HG03196 (cell line): ENCODE data around the gene CCDC127.
"Not testable (repeated sequence)": the region's sequence is repeated elsewhere in the genome, so short reads cannot be mapped to it uniquely, and the experiment has no call there.

Experiments used
- ATAC-seq: cut with Tn5 transposase; IDR thresholded peaks from one replicate; pipeline ENCODE4 v1.9.1; 2021; ENCODE audit not compliant: unreplicated experiment

CCDC127 gene

DNA sequence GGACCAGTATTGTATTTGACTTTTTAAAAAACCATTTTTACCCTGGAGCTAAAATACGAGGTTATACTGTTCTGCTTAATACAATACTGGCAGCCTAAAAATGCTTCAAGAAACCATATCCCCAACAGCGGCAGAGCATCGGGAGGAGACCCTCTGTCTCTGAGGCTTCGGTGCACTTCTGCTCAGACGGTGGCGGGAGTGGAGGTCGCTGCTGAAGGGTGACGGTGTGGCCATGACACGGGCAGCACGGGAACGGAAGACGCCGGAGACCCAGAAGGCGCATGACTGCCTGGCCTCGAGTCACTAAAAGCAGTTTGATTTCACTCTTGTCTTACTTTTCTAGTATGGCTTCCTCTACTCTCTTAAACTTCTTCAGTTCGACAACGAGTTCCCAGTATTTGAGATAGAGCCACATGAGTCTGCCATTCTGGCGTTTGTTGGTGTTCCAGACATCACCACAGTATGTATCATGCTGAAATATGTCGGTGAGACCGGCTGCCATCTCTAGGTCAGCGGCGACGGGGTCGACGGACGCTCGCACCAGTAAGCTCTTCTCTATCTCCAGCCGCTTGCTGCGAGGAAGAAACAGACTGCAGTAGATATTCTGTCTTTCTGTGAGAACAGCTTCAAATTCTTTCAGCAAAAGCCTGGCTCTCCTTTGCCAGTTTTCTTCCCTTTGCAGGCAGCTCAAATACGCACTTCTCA lies 12.8 kb downstream of the CCDC127 start:
- ATAC-seq, result no peak

DNA sequence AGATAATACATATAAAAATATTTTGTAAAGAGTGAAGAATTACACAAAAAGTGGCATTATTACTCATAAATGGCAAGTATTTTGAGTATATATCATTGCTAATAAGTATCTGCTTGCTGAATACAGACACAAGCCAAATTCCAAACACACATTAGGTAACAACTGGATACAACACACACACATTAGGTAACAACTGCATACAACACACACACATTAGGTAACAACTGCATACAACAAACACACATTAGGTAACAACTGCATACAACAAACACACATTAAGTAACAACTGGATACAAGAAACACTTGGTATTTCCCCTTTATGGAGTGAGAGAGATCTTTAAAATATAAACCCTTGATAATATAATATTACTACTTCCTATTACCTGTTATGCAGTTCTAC lies 13.5 kb downstream of the CCDC127 start:
- no peak for ATAC-seq

- no peak for ATAC-seq
These were observed 14.0 kb downstream of the CCDC127 start for GRCh38 chr5:204001-204400.

DNA sequence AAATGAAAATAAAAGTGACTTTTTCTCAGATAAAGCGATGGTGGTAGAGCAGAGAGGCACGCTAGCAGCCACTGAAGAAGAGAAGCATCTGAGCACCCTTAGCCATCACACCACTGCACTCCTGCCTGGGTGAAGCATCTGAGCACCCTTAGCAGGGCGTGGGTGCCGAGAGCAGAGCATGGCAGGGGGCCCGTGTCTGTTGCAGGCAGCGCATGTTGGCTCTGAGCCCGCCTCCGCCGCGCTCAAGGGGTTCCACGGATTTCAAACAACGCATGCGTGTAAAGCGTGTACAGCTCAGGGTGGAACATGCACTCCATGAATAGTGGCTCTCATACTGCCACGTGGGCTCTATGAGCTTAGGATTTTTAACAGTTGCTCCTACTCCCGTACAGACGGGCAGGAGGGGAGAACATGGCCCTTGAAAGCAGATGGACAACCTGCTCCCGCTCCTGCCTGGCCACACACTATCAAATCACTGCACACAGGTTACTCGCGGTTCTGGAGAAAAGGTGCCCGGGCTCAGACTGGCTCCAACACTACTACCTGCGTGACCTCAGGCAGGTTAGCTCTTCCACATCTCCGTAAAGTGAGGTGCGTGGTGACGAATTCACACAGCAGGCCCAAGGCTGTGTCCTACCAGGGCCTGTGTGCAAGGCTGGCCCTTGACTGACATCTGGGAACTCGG lies 14.6 kb downstream of the CCDC127 start:
- ATAC-seq, result no peak

GRCh38 chr5:201672-202071 lies 16.3 kb downstream of the CCDC127 start:
- no peak for ATAC-seq

- no peak for ATAC-seq
These were observed 17.0 kb downstream of the CCDC127 start for GRCh38 chr5:200985-201384.

DNA sequence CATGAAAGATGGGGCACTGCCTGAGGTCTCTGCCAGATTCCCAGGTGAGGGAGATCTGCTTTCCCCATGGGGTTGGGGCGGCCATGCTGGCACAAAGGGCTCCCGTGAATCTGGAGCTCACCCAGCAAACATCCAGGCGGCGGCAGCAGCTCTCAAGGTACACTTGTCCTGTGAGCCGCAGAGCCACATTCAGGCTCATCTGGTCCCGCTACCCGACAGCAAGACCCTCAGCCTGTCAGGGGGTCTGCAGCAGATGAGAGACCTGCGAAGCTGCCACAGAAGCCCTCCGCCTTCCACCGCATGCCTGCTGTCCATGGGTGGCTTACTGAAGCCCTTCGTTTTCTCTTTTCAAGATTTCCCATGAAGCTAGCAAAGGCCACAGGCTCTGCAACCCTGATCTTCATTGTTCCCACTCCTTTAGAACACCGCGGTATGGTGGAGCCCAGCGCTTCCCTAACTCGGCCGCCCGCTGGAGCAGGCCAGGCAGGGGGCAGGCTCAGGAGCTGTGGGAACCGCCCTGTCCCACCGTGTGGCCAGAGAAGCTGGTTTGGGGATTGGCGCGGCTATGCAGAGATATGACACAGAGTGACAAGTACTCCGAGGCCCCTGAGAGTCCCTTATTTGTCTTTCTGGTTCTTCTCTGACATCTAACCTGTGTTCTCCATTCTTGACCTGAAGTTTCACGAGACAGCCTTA lies 17.9 kb downstream of the CCDC127 start:
- no peak for ATAC-seq

GRCh38 chr5:199197-199949 lies 18.6 kb downstream of the CCDC127 start:
- no peak for ATAC-seq

- no peak for ATAC-seq
These were observed 19.3 kb downstream of the CCDC127 start for GRCh38 chr5:198516-199196.

GRCh38 chr5:197892-198489 lies 20.0 kb downstream of the CCDC127 start:
- no peak for ATAC-seq

DNA sequence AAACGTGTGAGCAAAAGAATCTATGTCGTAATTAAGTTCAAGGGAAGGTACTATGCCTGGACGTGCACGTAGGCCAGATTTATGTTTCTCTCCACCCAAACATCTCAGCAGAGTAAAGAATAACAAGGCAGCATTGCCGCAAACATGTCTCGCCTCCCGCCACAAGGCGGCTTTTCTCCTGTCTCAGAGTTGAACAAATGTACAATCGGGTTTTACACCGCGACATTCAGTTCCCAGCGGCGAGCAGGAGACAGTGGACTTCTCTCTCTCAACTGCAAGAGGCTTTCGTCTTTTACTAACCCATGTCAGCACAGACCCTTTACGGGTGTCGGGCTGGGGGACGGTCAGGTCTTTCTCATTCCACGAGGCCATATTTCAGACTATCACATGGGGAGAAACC lies 20.9 kb downstream of the CCDC127 start:
- not testable (repeated sequence) for ATAC-seq

DNA sequence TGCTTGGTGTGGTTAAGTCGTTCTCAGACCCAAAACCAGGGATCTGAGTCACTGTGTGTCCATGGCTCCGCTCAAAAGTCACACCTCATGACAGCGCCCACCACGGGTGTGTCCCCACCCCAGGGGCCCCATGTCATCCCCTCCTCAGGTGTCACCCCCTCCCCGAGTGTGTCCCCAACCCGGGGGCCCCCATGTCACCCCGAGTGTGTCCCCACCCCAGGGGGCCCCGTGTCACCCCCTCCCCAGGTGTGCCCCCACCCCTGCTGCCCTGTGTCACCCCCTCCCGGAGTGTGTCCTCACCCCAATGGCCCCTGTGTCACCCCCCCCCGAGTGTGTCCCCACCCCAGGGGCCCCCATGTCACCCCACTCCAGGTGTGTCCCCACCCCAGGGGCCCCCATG lies 21.6 kb downstream of the CCDC127 start:
- ATAC-seq, result no peak

DNA sequence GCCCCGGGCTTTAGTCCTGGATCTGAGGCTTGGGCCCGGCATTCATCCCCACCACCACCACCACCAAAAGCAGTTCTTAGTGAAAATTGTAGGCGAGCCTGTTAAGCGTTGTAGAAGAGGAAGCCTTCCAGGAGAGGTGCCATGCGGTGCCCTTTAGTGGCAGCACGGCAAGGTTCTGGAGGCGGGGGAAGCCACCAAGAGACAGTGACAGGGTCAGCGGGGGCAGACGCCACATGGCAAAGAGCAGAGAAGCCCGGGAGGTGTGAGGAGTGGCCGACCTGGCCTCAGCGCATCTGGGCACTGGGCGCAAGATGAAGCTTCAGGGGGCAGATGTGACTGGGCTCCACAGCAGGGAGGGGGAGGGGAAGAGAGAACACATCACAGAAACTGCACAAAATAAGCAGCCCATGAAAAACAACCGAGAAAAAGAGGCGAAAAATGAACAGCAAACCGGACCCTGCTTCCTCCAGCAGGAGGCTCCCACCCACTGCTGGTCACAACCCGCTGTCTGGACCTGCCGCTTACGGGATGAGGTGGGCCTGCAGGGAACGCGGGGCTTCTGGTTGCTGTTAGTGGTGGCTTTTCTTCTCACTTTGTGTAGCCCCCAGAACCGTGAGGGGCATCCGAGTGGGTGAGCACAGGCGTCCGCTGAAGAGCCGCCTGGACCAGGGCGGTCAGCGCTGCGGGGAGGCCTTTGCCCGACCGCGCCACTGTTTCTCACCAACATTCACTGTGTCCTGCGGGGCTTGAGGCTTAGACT lies 22.4 kb downstream of the CCDC127 start:
- ATAC-seq, result no peak

GRCh38 chr5:194603-195209 lies 23.2 kb downstream of the CCDC127 start:
- ATAC-seq, result no peak

DNA sequence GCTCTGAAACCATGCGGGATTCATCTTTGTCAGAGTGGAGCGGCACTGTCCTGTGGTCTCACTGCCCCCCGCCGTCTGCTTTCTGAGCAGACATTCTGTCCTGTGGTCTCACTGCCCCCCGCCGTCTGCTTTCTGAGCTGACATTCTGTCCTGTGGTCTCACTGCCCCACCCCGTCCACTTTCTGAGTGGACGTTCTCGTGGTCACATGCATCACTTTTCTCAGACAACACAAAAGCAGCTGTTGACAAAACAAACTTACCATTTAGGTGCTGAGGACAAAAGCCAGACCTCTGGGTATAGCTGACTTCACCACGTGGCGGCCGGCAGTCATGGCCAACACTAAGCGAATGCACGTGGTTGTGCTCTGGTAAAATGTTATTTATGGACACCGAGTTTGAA lies 23.9 kb downstream of the CCDC127 start:
- no peak for ATAC-seq

DNA sequence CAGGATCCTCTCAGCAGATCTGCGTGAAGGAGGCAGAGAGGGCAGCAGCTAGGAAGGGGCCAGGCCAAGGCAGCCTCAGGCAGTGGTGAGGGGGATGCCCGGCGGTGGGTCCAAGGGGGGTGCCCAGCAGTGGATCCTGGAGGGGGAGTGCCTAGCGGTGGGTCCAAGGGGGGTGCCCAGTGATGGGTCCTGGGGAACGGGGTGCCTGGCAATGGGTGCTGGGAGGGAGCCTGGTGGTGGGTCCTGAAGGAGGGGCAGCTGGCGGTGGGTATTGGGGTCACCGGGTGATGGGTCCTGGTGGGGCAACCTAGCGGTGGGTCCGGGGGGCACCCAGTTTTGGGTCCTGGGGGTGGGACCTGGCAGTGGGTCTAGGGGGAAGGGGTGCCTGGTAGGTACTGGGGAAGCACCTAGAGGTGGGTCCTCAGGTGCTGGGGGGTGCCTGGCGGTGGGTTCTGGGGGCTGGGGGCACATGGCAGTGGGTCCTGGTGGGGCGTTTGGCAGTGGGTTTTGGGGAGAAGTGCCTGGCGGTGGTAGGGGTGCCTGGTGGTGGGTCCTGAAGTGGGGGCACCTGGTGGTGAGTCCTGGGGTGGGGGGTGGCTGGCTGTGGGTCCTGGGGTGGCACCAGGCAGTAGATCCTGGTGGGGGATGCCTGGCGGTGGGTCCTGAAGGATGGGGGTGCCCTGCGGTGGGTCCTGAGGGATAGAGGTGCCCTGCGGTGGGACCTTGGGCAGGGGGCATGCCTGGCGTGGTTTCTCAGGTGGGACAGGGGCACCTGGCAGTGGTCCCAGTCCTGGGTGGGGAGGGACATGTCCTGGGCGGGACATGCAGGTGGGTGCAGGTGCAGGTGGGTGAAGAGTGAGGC lies 24.8 kb downstream of the CCDC127 start:
- ATAC-seq, result no peak

DNA sequence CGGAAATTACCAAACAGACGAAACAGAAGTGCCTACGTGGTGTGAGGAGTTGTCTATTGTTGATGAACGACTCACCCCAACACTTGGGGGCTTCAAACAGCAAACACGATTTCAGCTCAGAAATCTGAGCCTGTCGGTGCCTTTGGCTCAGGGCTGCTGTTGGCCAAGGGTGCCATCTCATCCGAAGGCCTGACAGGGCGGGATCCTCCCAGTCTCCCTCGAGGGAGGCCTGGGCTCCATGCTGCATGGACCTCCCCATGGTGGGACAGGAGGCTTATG lies 25.3 kb downstream of the CCDC127 start:
- no peak for ATAC-seq

- no peak for ATAC-seq
These were observed 25.8 kb downstream of the CCDC127 start for GRCh38 chr5:191949-192690.
